K562 (cell line): ENCODE measurements around the gene CCDC137. TPM values are rescaled to one million over a fixed set of nuclear protein-coding genes. Genes with fewer than 3 reads are reported as not detected.

ENCODE experiments used
- ATF1 ChIP-seq, 2 experiments: fragments of 450-650 bp in 1 of 2; IDR thresholded peaks; 2 replicates each; pipeline ENCODE4 v1.6.1; 2016; ENCODE audit warnings: missing compliant biosample characterization in 1 of 2, missing genetic modification characterization in 1 of 2
- BRD4 ChIP-seq: fragments of 200-600 bp; sonication (generic); IDR thresholded peaks from 2 replicates; pipeline ENCODE4 v1.6.1; 2017; ENCODE audit warnings: inconsistent platforms
- CAMTA2 ChIP-seq: fragments of 250-450 bp; sonication (Bioruptor Pico); conservative IDR thresholded peaks from 2 replicates; pipeline ENCODE4 v1.5.1; 2022
- DDX20 ChIP-seq: fragments of 450-650 bp; IDR thresholded peaks from 2 replicates; pipeline ENCODE4 v1.6.1; 2016; ENCODE audit warnings: missing genetic modification characterization, low read depth, mild to moderate bottlenecking, missing compliant biosample characterization, moderate library complexity
- ELF1 ChIP-seq: fragments of 200-800 bp; sonication (Bioruptor generic); IDR thresholded peaks from 2 replicates; pipeline ENCODE4 v1.6.1; 2016; ENCODE audit warnings: missing genetic modification characterization, missing compliant biosample characterization
- LEF1 ChIP-seq: fragments of 450-650 bp; IDR thresholded peaks from 2 replicates; pipeline ENCODE4 v1.6.1; 2016; ENCODE audit warnings: mild to moderate bottlenecking
- MAFK ChIP-seq: IDR thresholded peaks from 2 replicates; pipeline ENCODE4 v1.6.1; 2011; ENCODE audit warnings: low read length, improper control_type of control experiment
- NFE2L1 ChIP-seq: fragments of 450-650 bp; IDR thresholded peaks from 2 replicates; pipeline ENCODE4 v1.6.1; 2016; ENCODE audit warnings: missing genetic modification characterization, low read depth, mild to moderate bottlenecking, missing compliant biosample characterization, moderate library complexity, borderline replicate concordance
- NR2C2 ChIP-seq, 2 experiments: fragments of 200-800 bp in 1 of 2; sonication (Bioruptor generic) in 1 of 2; sonication (generic) in 1 of 2; formaldehyde crosslinking in 1 of 2; IDR thresholded peaks; 2 replicates each; pipeline versions ENCODE4 v1.6.1 to v1.8.0; 2016 to 2022; ENCODE audit warnings: mild to moderate bottlenecking in 1 of 2, missing compliant biosample characterization in 1 of 2, missing genetic modification characterization in 1 of 2, missing genetic modification reagents in 1 of 2
- RCOR1 ChIP-seq, 2 experiments: IDR thresholded peaks; 2 replicates each; pipeline ENCODE4 v1.6.1; 2012; ENCODE audit warnings: low read depth in 2 of 2, low read length in 2 of 2, borderline replicate concordance in 1 of 2, improper control_type of control experiment in 1 of 2
- RHOXF2B ChIP-seq: fragments of 250-450 bp; sonication (Bioruptor Pico); conservative IDR thresholded peaks from 2 replicates; pipeline ENCODE4 v1.5.1; 2021
- SIRT6 ChIP-seq: IDR thresholded peaks from one replicate; pipeline ENCODE4 v1.6.1; 2012; ENCODE audit warnings: low read depth, mild to moderate bottlenecking, control low read depth, inconsistent platforms, low read length, moderate library complexity
- SRSF7 ChIP-seq: fragments of 200-400 bp; formaldehyde crosslinking; optimal IDR thresholded peaks from 2 replicates; pipeline ENCODE3; 2017; ENCODE audit warnings: mild to moderate bottlenecking, low read depth, low read length
- TAF1 ChIP-seq: IDR thresholded peaks from 2 replicates; pipeline ENCODE4 v1.6.1; 2011; ENCODE audit warnings: mild to moderate bottlenecking, low read length, moderate library complexity; ENCODE audit not compliant: insufficient read depth, control insufficient read depth, severe bottlenecking; ENCODE audit errors: extremely low read depth
- U2AF1 ChIP-seq: fragments of 200-400 bp; formaldehyde crosslinking; optimal IDR thresholded peaks from 2 replicates; pipeline ENCODE3; 2017; ENCODE audit warnings: mild to moderate bottlenecking, low read depth, low read length, moderate library complexity
- ZEB2 ChIP-seq: fragments of 450-650 bp; IDR thresholded peaks from 2 replicates; pipeline ENCODE4 v1.6.1; 2016
- ZKSCAN3 ChIP-seq: fragments of 250-450 bp; sonication (Bioruptor Pico); IDR thresholded peaks from 2 replicates; pipeline ENCODE4 v1.4.0; 2020
- ZKSCAN8 ChIP-seq: fragments of 200-800 bp; sonication (Bioruptor generic); IDR thresholded peaks from 2 replicates; pipeline ENCODE4 v1.6.1; 2016; ENCODE audit warnings: missing genetic modification characterization, missing compliant biosample characterization
- ZNF175 ChIP-seq: fragments of 200-800 bp; sonication (Bioruptor generic); IDR thresholded peaks from 2 replicates; pipeline ENCODE4 v1.6.1; 2016; ENCODE audit warnings: low read depth, mild to moderate bottlenecking, missing genetic modification characterization, missing compliant biosample characterization
- ZNF324 ChIP-seq: fragments of 250-450 bp; sonication (Bioruptor Pico); IDR thresholded peaks from 2 replicates; pipeline ENCODE4 v1.4.0; 2020; ENCODE audit warnings: mild to moderate bottlenecking
- ZNF785 ChIP-seq: fragments of 250-450 bp; sonication (Bioruptor Pico); IDR thresholded peaks from 2 replicates; pipeline ENCODE4 v1.4.0; 2020; ENCODE audit warnings: mild to moderate bottlenecking
- polyA plus RNA-seq, 8 experiments: library from polyadenylated mRNA; depleted of rRNA in 4 of 8; stranded (reverse) in 5 of 8; unstranded in 3 of 8; fragments of >200 nt; fragmentation: Nextera tagmentation in 2 of 8; fragmentation: Illumina TruSeq in 1 of 8; extraction: Ambion mirVana in 2 of 8; extraction: Trizol in 1 of 8; gene quantifications; 2 replicates each; pipeline versions ENCODE4 v1.2.1 to v1.2.3, GENCODE V29; 2011 to 2014; ENCODE audit warnings: inconsistent platforms in 1 of 8, missing spikeins in 1 of 8
- total RNA-seq, 7 experiments: library from RNA; depleted of rRNA in 6 of 7; stranded (reverse); fragments of >200 nt in 6 of 7; fragmentation: Illumina TruSeq in 2 of 7; extraction: Trizol in 2 of 7; gene quantifications; 2 replicates each; pipeline versions ENCODE4 v1.2.1 to v1.2.3, GENCODE V29; 2011 to 2021; ENCODE audit warnings: low replicate concordance in 1 of 7
- TF ChIP-seq, protein P1 (sequence below): fragments of 250-450 bp; sonication (Bioruptor Pico); IDR thresholded peaks from 2 replicates; pipeline ENCODE4 v1.4.0; 2020; ENCODE audit warnings: mild to moderate bottlenecking, moderate library complexity
- TF ChIP-seq, protein P2 (sequence below): fragments of 250-450 bp; sonication (Bioruptor Pico); IDR thresholded peaks from 2 replicates; pipeline ENCODE4 v1.4.0; 2020; ENCODE audit warnings: mild to moderate bottlenecking, moderate library complexity, borderline replicate concordance

CCDC137 gene
- total and polyA plus RNA-seq, 9 of the 15 experiments (the other 6 are each of a cell fraction or from before 2014, with no cell fraction given): 2.3 to 68.1 (median 38.3) TPM

DNA sequence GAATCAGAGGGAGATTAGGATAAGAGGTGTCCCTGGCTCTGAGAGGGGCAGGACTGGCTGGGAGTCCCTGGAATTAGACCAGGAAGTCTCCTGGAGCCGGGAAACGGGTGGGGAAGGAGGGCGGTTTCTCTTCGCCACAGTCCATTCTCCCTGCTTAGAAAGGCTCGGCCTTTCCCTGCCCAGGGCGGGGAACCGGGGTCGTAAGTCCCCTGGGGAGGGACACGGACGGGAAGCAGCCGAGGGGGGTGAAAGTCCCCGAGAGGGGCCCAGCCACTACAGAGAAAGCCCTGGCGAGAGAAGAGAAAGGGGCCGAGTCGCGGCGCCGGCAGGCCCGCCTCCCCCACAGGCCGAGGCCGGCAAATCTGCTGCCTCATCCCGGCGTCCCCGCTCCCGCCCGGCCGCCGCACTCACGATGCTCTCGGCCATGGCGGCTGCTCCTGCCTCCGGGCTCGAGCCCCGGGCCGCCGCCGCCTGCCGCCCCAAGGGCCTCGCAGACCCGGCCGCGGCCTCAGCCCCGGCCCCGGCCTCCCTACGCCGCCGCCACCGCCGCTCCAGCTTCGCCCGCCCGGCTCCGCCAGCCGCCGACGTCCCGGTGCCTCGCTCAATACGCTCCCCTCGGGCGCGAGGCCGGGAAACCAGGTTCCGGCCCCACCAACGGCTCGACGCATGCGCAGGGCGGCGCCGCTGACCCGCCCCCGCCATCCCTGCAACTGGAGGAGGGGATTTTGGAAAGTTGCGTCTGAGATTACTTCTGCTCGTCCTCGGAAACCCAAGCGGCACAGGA lies 29.8 kb upstream of the CCDC137 start, which contains the start of the genes NPLOC4 and TSPAN10 (continued):
- no peak for TF ChIP-seq ZKSCAN3
- TF ChIP-seq SRSF7: no peak
- TF ChIP-seq, protein P1, sequence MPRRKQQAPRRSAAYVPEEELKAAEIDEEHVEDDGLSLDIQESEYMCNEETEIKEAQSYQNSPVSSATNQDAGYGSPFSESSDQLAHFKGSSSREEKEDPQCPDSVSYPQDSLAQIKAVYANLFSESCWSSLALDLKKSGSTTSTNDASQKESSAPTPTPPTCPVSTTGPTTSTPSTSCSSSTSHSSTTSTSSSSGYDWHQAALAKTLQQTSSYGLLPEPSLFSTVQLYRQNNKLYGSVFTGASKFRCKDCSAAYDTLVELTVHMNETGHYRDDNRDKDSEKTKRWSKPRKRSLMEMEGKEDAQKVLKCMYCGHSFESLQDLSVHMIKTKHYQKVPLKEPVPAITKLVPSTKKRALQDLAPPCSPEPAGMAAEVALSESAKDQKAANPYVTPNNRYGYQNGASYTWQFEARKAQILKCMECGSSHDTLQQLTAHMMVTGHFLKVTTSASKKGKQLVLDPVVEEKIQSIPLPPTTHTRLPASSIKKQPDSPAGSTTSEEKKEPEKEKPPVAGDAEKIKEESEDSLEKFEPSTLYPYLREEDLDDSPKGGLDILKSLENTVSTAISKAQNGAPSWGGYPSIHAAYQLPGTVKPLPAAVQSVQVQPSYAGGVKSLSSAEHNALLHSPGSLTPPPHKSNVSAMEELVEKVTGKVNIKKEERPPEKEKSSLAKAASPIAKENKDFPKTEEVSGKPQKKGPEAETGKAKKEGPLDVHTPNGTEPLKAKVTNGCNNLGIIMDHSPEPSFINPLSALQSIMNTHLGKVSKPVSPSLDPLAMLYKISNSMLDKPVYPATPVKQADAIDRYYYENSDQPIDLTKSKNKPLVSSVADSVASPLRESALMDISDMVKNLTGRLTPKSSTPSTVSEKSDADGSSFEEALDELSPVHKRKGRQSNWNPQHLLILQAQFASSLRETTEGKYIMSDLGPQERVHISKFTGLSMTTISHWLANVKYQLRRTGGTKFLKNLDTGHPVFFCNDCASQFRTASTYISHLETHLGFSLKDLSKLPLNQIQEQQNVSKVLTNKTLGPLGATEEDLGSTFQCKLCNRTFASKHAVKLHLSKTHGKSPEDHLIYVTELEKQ (CRISPR knock-in tag): no peak
- TF ChIP-seq MAFK: peak; percentile 45; the same call in 1 of the 2 replicates
- TF ChIP-seq ELF1 (tag): 0 out of 2 replicates have a peak, but pooled peaks have one; percentile 47
- TF ChIP-seq NFE2L1: no peak
- no peak for TF ChIP-seq NR2C2 (CRISPR knock-in tag; IDR thresholded peaks at IDR 0.05)
- TF ChIP-seq NR2C2 (tag; IDR thresholded peaks at IDR 0.05): peak; percentile 68
- TF ChIP-seq ZKSCAN8: no peak
- TF ChIP-seq, protein P2, sequence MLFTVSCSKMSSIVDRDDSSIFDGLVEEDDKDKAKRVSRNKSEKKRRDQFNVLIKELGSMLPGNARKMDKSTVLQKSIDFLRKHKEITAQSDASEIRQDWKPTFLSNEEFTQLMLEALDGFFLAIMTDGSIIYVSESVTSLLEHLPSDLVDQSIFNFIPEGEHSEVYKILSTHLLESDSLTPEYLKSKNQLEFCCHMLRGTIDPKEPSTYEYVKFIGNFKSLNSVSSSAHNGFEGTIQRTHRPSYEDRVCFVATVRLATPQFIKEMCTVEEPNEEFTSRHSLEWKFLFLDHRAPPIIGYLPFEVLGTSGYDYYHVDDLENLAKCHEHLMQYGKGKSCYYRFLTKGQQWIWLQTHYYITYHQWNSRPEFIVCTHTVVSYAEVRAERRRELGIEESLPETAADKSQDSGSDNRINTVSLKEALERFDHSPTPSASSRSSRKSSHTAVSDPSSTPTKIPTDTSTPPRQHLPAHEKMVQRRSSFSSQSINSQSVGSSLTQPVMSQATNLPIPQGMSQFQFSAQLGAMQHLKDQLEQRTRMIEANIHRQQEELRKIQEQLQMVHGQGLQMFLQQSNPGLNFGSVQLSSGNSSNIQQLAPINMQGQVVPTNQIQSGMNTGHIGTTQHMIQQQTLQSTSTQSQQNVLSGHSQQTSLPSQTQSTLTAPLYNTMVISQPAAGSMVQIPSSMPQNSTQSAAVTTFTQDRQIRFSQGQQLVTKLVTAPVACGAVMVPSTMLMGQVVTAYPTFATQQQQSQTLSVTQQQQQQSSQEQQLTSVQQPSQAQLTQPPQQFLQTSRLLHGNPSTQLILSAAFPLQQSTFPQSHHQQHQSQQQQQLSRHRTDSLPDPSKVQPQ: no peak
- TF ChIP-seq ZNF324: no peak
- TF ChIP-seq ZEB2: peak; percentile 93
- no peak for TF ChIP-seq RHOXF2B (CRISPR knock-in tag)
- TF ChIP-seq ZNF175 (CRISPR knock-in tag): no peak
- TF ChIP-seq RCOR1 (IDR thresholded peaks at IDR 0.05; ENCODE audit: borderline replicate concordance in 1 of 2, low read depth in 2 of 2, low read length in 2 of 2): peak in 1 of 2 experiments; percentile 80; a peak in 2 of 4 replicates
- no peak for TF ChIP-seq CAMTA2 (CRISPR knock-in tag)
- no peak for TF ChIP-seq ATF1 (CRISPR knock-in tag; IDR thresholded peaks at IDR 0.05)
- 0 out of 2 replicates have a peak, but pooled peaks have one; percentile 5 for TF ChIP-seq ATF1 (tag; IDR thresholded peaks at IDR 0.05)
- TF ChIP-seq TAF1: peak; percentile 98
- 0 out of 2 replicates have a peak, but pooled peaks have one; percentile 35 for TF ChIP-seq BRD4
- no peak for TF ChIP-seq ZNF785 (CRISPR knock-in tag)
- TF ChIP-seq SIRT6: no peak
- no peak for TF ChIP-seq DDX20
- no peak for TF ChIP-seq LEF1
- peak; percentile 67 for TF ChIP-seq U2AF1
